ENCODE results near the gene VPS50.

- TF ChIP-seq, protein P1, sequence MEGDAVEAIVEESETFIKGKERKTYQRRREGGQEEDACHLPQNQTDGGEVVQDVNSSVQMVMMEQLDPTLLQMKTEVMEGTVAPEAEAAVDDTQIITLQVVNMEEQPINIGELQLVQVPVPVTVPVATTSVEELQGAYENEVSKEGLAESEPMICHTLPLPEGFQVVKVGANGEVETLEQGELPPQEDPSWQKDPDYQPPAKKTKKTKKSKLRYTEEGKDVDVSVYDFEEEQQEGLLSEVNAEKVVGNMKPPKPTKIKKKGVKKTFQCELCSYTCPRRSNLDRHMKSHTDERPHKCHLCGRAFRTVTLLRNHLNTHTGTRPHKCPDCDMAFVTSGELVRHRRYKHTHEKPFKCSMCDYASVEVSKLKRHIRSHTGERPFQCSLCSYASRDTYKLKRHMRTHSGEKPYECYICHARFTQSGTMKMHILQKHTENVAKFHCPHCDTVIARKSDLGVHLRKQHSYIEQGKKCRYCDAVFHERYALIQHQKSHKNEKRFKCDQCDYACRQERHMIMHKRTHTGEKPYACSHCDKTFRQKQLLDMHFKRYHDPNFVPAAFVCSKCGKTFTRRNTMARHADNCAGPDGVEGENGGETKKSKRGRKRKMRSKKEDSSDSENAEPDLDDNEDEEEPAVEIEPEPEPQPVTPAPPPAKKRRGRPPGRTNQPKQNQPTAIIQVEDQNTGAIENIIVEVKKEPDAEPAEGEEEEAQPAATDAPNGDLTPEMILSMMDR (IDR thresholded peaks at IDR 0.05 in 4 of 5, conservative IDR thresholded peaks at IDR 0.05 in 1 of 5), result no peak
- TF ChIP-seq POLR2A (IDR thresholded peaks at IDR 0.05), result no peak
Observed at GRCh38 chr7:93350338-93350737, 118.2 kb downstream of the VPS50 start.

All from gastrocnemius medialis (tissue), 4 donors.